ENCODE data around the gene GRN. TPM values are rescaled to one million over a fixed set of nuclear protein-coding genes. Genes with fewer than 3 reads are reported as not detected.
"Not testable (repeated sequence)": the region's sequence is repeated elsewhere in the genome, so short reads cannot be mapped to it uniquely, and the experiment has no call there.

GRN gene
- total RNA-seq, 6 experiments from 2014 or later: 186 to 249 (median 221) TPM

DNA sequence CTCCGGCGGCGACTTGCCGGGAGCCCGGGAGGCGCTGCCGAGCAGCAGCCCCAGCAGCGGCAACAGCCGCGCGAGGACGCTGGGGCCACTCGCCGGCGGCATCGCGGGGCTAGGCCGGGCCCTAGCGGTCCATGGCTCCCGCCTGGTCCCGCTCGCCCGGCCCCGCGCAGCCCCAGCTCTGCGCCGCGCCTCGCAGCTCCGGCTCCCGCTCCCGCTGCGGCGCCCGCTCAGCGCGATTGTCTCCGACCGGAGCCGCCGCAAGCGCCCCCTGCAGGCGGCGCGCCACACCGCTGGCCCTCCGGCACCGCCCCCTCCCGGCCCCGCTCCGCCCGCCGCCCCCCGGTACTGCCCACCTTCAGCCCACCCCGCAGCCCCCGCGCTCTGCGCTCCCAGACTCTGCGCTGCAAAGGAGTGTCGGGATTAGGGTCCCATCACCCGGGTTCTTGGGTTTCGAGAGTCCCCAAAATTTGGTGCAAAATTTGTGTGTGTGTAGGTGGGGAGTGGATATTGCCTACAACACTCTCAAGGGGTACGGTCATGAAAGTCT lies 18.6 kb downstream of the GRN start, which contains the start of gene FAM171A2:
Gene FAM171A2, minus strand, starts transcription at position 241 of the 547 bp plus-strand sequence. Its CDS starts 139 bp downstream, at position 102.
- Mint-ChIP-seq H3K4me1 (ENCODE audit: low read depth) (peaks cover 14% of the 10 kb centered on the region; the same call in 1 of the 2 replicates), H3K36me3 (ENCODE audit: low read depth) (no peaks in the 10 kb centered on the region)
- no peak for DNase-seq

DNA sequence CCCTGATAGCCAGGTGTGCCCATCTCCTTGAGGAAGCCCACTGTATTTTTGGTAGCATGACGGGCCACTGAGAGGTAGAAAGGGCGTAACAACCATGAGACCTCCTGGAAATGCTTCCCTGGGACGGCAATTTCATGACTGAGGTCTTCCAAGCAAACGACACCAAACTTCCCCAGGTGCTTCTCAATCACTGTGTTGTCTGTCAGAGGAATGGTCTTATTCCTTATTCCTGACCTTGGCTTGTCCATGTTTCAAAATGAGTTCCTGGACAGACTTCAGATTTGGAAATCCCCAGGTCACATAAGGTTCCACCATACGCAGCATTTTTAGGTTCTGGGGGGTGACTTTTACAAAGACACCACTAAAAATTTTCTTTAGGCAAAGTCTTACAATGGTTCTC lies 19.9 kb downstream of the GRN start:
- H3K27ac Mint-ChIP-seq; H3K4me3 Mint-ChIP-seq; H3K9me3 Mint-ChIP-seq; H3K36me3 Mint-ChIP-seq (ENCODE audit: low read depth); DNase-seq: not testable (repeated sequence)
- H3K27me3 Mint-ChIP-seq (ENCODE audit: insufficient read depth): peaks cover 33% of the 10 kb centered on the region
- H3K4me1 Mint-ChIP-seq (ENCODE audit: low read depth): peaks cover 14% of the 10 kb centered on the region; the same call in 1 of the 2 replicates

More for the DNA sequence above, 18.6 kb downstream of the GRN start, which contains the start of gene FAM171A2:
- peak within 1 kb of the TSS; percentile 84 for H3K4me3 Mint-ChIP-seq
- peaks cover 31% of the 10 kb centered on the region for H3K27me3 Mint-ChIP-seq (ENCODE audit: insufficient read depth)
- TF ChIP-seq, protein P1, sequence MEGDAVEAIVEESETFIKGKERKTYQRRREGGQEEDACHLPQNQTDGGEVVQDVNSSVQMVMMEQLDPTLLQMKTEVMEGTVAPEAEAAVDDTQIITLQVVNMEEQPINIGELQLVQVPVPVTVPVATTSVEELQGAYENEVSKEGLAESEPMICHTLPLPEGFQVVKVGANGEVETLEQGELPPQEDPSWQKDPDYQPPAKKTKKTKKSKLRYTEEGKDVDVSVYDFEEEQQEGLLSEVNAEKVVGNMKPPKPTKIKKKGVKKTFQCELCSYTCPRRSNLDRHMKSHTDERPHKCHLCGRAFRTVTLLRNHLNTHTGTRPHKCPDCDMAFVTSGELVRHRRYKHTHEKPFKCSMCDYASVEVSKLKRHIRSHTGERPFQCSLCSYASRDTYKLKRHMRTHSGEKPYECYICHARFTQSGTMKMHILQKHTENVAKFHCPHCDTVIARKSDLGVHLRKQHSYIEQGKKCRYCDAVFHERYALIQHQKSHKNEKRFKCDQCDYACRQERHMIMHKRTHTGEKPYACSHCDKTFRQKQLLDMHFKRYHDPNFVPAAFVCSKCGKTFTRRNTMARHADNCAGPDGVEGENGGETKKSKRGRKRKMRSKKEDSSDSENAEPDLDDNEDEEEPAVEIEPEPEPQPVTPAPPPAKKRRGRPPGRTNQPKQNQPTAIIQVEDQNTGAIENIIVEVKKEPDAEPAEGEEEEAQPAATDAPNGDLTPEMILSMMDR (IDR thresholded peaks at IDR 0.05): peak; percentile 85
- no peak within 1 kb of the TSS for H3K27ac Mint-ChIP-seq
- H3K9me3 Mint-ChIP-seq: no peaks in the 10 kb centered on the region

DNA sequence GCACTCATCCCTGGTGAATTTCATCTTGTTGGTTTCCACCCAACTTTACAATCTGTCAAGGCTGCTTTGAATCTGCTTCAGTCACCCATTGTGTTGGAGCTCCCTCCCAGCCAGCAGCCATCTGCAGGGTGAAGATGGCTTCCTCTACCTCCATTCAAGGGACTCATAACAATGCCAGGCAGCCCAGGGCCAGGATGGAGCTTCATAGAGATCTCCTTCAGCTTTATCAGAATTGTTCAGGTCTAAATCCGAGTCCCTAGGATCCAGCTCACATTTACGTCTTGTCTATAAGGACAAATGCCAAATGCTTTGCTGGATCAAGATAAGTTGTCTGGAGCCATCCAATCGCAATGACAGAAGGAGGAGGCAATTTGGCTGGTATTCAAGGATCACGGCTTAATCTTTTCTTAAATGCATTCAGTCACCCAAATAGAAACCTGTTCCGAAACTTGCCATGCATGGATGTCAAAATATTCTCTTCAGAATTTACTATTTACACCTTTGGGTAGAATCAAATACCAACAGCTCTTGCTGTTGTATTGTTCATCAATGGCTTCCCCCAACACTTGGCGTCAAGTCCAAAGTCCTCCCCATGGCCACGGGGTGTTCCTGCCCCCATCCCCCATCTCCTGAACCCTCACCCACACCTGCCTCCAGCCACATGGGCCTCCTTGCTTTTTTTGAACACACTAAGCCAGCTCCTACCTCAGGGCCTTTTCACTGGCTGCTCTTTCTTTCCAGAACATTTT lies 22.3 kb downstream of the GRN start:
- H3K4me3 Mint-ChIP-seq: no peak overlapping the region
- no peaks in the 10 kb centered on the region for H3K9me3 Mint-ChIP-seq
- H3K27me3 Mint-ChIP-seq (ENCODE audit: insufficient read depth): peaks cover 41% of the 10 kb centered on the region
- no peaks in the 10 kb centered on the region for H3K36me3 Mint-ChIP-seq (ENCODE audit: low read depth)
- no peak overlapping the region for H3K27ac Mint-ChIP-seq
- no peaks in the 10 kb centered on the region for H3K4me1 Mint-ChIP-seq (ENCODE audit: low read depth)
- DNase-seq: no peak
- TF ChIP-seq, protein P1 (IDR thresholded peaks at IDR 0.05): no peak

DNA sequence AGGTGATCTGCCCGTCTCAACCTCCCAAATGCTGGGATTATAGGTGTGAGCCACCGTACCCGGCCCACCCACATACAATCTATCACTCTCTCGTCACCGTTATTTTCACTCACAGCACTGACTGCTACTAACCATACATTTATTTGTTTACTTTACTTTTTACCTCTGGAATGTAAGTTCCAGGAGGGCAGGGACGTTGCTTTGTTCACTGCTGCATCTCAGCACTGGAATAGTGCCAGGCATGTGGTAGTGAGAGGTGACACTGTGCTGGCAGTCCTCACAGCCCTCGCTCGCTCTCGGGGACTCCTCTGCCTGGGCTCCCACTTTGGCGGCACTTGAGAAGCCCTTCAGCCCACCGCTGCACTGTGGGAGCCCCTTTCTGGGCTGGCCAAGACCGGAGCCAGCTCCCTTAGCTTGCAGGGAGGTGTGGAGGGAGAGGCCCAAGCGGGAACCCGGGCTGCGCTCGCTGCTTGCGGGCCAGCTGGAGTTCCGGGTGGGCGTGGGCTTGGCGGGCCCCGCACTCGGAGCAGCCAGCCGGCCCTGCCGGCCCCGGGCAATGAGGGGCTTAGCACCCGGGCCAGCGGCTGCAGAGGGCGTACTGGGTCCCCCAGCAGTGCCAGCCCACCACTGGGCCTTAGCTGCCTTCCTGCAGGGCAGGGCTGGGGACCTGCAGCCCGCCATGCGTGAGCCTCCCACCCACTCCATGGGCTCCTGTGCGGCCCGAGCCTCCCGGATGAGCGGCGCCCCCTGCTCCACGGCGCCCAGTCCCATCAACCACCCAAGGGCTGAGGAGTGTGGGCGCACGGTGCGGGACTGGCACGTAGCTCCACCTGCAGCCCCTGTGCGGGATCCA lies 23.5 kb downstream of the GRN start:
- not testable (repeated sequence) for H3K4me3 Mint-ChIP-seq; H3K27ac Mint-ChIP-seq; H3K4me1 Mint-ChIP-seq (ENCODE audit: low read depth); H3K9me3 Mint-ChIP-seq; DNase-seq; H3K36me3 Mint-ChIP-seq (ENCODE audit: low read depth)
- H3K27me3 Mint-ChIP-seq (ENCODE audit: insufficient read depth): peaks cover 41% of the 10 kb centered on the region

DNA sequence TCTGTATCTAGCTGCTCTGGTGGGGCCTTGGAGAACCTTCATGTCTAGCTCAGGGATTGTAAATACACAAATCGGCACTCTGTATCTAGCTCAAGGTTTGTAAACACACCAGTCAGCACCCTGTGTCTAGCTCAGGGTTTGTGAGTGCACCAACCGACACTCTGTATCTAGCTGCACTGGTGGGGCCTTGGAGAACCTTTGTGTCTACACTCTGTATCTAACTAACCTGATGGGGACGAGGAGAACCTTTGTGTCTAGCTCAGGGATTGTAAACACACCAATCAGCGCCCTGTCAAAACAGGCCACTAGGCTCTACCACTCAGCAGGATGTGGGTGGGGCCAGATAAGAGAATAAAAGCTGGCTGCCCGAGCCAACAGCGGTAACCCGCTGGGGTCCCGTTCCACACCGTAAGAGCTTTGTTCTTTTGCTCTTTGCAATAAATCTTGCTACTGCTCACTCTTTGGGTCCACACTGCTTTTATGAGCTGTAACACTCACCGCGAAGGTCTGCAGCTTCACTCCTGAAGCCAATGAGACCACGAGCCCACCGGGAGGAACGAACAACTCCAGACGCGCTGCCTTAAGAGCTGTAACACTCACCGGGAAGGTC lies 24.4 kb downstream of the GRN start:
- H3K27me3 Mint-ChIP-seq (ENCODE audit: insufficient read depth): peaks cover 41% of the 10 kb centered on the region
- not testable (repeated sequence) for H3K4me1 Mint-ChIP-seq (ENCODE audit: low read depth); H3K27ac Mint-ChIP-seq; DNase-seq; H3K4me3 Mint-ChIP-seq; H3K36me3 Mint-ChIP-seq (ENCODE audit: low read depth); H3K9me3 Mint-ChIP-seq

DNA sequence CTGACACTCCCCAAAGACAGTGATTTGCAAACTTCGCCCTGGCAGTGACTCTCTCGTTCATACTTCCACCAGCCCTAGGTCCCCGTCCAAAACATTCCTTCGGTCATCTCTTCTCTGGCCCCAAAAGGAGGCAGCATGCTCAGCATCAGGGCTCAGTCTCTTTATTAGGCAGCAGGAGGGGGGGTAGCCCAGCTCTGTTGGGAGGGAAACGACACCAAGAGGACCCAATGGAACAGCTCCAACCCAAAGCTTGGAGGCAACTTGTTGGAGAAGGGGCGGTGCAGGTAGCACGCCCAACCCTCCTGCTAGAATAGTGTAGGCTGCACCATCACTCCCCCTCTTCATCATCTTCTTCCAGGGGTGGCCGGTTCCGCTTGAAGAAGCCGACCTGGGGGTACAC lies 26.9 kb downstream of the GRN start:
- TF ChIP-seq, protein P1 (IDR thresholded peaks at IDR 0.05): no peak
- H3K27me3 Mint-ChIP-seq (ENCODE audit: insufficient read depth): peaks cover 28% of the 10 kb centered on the region
- DNase-seq: no peak
- H3K4me1 Mint-ChIP-seq (ENCODE audit: low read depth): no peaks in the 10 kb centered on the region
- H3K9me3 Mint-ChIP-seq: no peaks in the 10 kb centered on the region
- H3K36me3 Mint-ChIP-seq (ENCODE audit: low read depth): no peaks in the 10 kb centered on the region
- H3K27ac Mint-ChIP-seq: no peak overlapping the region
- H3K4me3 Mint-ChIP-seq: no peak overlapping the region
